Testis (tissue), 5 donors: ENCODE data around the gene CALD1. TPM values are rescaled to one million over a fixed set of nuclear protein-coding genes. Genes with fewer than 3 reads are reported as not detected.

Source experiments
- DNase-seq: peaks from one replicate; pipeline ENCODE4 v3.0.0-alpha.2; 2019
- H3K27ac ChIP-seq, 2 donors: fragments of 200-600 bp; sonication (generic); one replicate each; pipeline ENCODE4 v1.5.1; 2019
- H3K27me3 ChIP-seq: fragments of 200-600 bp; sonication (generic); one replicate; pipeline ENCODE4 v1.5.1; 2019
- H3K36me3 ChIP-seq: fragments of 200-600 bp; sonication (generic); one replicate; pipeline ENCODE4 v1.5.1; 2017; ENCODE audit warnings: low read depth; ENCODE audit errors: missing control alignments
- H3K4me1 ChIP-seq: fragments of 200-600 bp; sonication (generic); one replicate; pipeline ENCODE4 v1.5.1; 2019
- H3K4me3 ChIP-seq, 2 donors: fragments of 200-600 bp; sonication (generic); one replicate each; pipeline ENCODE4 v1.5.1; 2017 to 2019
- H3K9me3 ChIP-seq: fragments of 200-600 bp; sonication (generic); one replicate; pipeline ENCODE4 v1.5.1; 2017
- CTCF ChIP-seq, 3 experiments: fragments of 450-650 bp in 2 of 3; fragments of 200-600 bp in 1 of 3; sonication (generic) in 1 of 3; IDR thresholded peaks; one replicate each; pipeline ENCODE4 v1.5.1; 2016 to 2019; ENCODE audit warnings: antibody characterized with exemption in 3 of 3, mild to moderate bottlenecking in 2 of 3, moderate library complexity in 1 of 3
- POLR2A ChIP-seq: fragments of 450-650 bp; IDR thresholded peaks from one replicate; pipeline ENCODE4 v1.6.1; 2017; ENCODE audit warnings: antibody characterized with exemption, mild to moderate bottlenecking, moderate library complexity
- WGBS, 2 donors: methylation state at CpG; one replicate each; pipeline ENCODE4 v1.1.5; 2018; 5-methylcytosine and 5-hydroxymethylcytosine counted together
- intact Hi-C: fragments of 100-400 bp; cut with DNase I; formaldehyde crosslinking; loops from one replicate; pipeline ENCODE4 v1.15.1; 2023; ENCODE audit warnings: low total_unique reads
- long read RNA-seq, 2 donors: transcript quantifications; one replicate each; lab custom pipeline, GENCODE V29; 2026
- polyA plus RNA-seq: library from polyadenylated mRNA; stranded (reverse); fragments of 350-450 nt; fragmentation: Illumina TruSeq; extraction: RNeasy Lipid Tissue Mini Kit (QIAGEN cat#74804); gene quantifications from one replicate; pipeline ENCODE4 v1.2.3, GENCODE V29; 2014; ENCODE audit warnings: low read depth, low replicate concordance; ENCODE audit not compliant: insufficient read depth
- total RNA-seq, 2 donors: library from RNA; depleted of rRNA; stranded (reverse); fragments of >200 nt; gene quantifications; one replicate each; pipeline ENCODE4 v1.2.3, GENCODE V29; 2016

Gene CALD1
- 100 to 1,000 TPM; 135 to 153 TPM for total RNA-seq
- polyA plus RNA-seq: 103 TPM
- long read RNA-seq, donor 1, full-length matches to known transcripts: 38 of 171 reads
- long read RNA-seq, donor 1, partial matches to known transcripts: 133 of 171 reads
- long read RNA-seq, donor 1, other reads (novel, unspliced or antisense): 0 of 171 reads
- long read RNA-seq, donor 2, full-length matches to known transcripts: 6 of 142 reads
- long read RNA-seq, donor 2, partial matches to known transcripts: 136 of 142 reads
- long read RNA-seq, donor 2, other reads (novel, unspliced or antisense): 0 of 142 reads

GRCh38 chr7:134778941-134779740, at the start of gene CALD1:
CALD1 (plus strand) TSS chr7:134779634; CDS start chr7:134867734, 88,100 bp downstream.
- Histone ChIP-seq H3K27ac (peak within 1 kb of the TSS; percentile 85 to 90), H3K4me3 (peak within 1 kb of the TSS; percentile 48 to 68), H3K9me3 (no peaks in the 10 kb centered on the region), H3K36me3 (no peaks in the 10 kb centered on the region), H3K4me1 (peaks cover 15% of the 10 kb centered on the region), H3K27me3 (no peaks in the 10 kb centered on the region)
- peak; percentile 84 for DNase-seq
- TF ChIP-seq CTCF (IDR thresholded peaks at IDR 0.05) (no peak), POLR2A (no peak)
- 16% methylated on average over 15 of the region's 15 CpGs for WGBS, 2 donors
- intact Hi-C loops: no loop called here

GRCh38 chr7:134729895-134730294, 49.5 kb upstream of the CALD1 start:
- 51 to 56% methylated on average over 4 of the region's 4 CpGs for WGBS, 2 donors
- DNase-seq: no peak

GRCh38 chr7:134730411-134730829, 49.0 kb upstream of the CALD1 start:
- H3K36me3 ChIP-seq: no peaks in the 10 kb centered on the region
- H3K27ac ChIP-seq: peak overlapping the region; percentile 55 to 72
- H3K9me3 ChIP-seq: no peaks in the 10 kb centered on the region
- peaks cover 2% of the 10 kb centered on the region for H3K4me1 ChIP-seq
- DNase-seq: no peak
- no peak overlapping the region for H3K4me3 ChIP-seq
- no peaks in the 10 kb centered on the region for H3K27me3 ChIP-seq
- no peak for TF ChIP-seq CTCF (IDR thresholded peaks at IDR 0.05)
- no peak for TF ChIP-seq POLR2A
- WGBS, 2 donors: 20 to 33% methylated on average over 1 of the region's 1 CpG
- intact Hi-C loops: no loop called here

More at GRCh38 chr7:134729895-134730294, 49.5 kb upstream of the CALD1 start:
- peak overlapping the region; percentile 55 to 72 for H3K27ac ChIP-seq
- H3K4me1 ChIP-seq: peaks cover 2% of the 10 kb centered on the region
- H3K4me3 ChIP-seq: no peak overlapping the region
- intact Hi-C loops: no loop called here
- no peaks in the 10 kb centered on the region for H3K27me3 ChIP-seq
- no peaks in the 10 kb centered on the region for H3K36me3 ChIP-seq
- H3K9me3 ChIP-seq: no peaks in the 10 kb centered on the region
- TF ChIP-seq CTCF (IDR thresholded peaks at IDR 0.05) (no peak), POLR2A (no peak)

- WGBS, 2 donors: 67 to 75% methylated on average over 1 of the region's 1 CpG
- DNase-seq: no peak
- Histone ChIP-seq H3K27ac (no peak overlapping the region), H3K27me3 (no peaks in the 10 kb centered on the region), H3K4me1 (peaks cover 2% of the 10 kb centered on the region), H3K9me3 (no peaks in the 10 kb centered on the region), H3K4me3 (no peak overlapping the region), H3K36me3 (no peaks in the 10 kb centered on the region)
- no peak for TF ChIP-seq CTCF (IDR thresholded peaks at IDR 0.05)
- TF ChIP-seq POLR2A: no peak
- intact Hi-C loops: no loop called here
Measured at GRCh38 chr7:134731616-134732015, 47.8 kb upstream of the CALD1 start.
